GM19193 (cell line): ENCODE measurements around the gene TAF1B.

Experiments used
- POLR2A ChIP-seq: IDR thresholded peaks from 4 replicates; pipeline ENCODE4 v1.6.1; 2011; ENCODE audit not compliant: insufficient read depth, insufficient read length; ENCODE audit errors: extremely low read depth

Gene TAF1B

DNA sequence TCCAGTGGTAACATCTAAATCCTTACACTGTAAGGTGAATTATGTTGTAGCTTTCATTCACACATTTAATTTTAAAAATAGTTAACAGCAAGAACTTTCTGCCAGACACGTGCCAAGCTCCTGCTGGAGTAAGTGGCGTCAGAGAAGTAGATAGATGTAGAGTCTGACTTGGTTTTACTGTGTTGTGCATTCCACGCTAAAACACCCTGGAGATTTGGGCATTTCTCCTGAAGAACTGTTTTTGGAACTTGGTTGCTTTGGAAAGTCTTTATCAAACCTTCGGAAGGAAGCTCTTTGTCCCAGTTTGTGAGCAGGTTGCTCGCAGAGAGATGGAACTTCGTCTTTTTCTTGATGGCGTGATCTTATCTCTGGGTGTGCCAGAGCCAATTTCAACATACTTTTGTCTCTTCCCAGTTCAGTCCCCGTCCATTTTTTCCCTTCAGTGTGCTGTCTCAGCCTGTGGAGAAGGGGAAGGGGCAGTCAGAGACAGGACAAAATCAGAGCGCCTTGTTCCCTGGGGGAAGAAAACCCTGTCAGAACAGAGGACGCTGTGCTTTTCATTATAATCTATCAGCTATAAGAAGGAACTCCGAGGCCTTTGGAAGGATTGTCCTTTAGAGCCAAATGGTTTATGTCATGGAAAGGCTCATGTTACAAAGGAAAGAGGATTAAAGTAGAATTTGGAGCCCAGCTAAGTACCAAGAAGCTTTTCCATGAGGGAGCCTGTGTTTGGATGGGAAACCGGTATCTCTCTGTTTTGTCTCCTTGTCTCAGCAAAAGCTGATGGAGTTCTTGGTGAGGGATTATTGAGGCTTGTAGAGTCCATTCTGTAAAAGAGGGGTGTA is 127.1 kb downstream of the TAF1B start:
- TF ChIP-seq POLR2A: no peak

DNA sequence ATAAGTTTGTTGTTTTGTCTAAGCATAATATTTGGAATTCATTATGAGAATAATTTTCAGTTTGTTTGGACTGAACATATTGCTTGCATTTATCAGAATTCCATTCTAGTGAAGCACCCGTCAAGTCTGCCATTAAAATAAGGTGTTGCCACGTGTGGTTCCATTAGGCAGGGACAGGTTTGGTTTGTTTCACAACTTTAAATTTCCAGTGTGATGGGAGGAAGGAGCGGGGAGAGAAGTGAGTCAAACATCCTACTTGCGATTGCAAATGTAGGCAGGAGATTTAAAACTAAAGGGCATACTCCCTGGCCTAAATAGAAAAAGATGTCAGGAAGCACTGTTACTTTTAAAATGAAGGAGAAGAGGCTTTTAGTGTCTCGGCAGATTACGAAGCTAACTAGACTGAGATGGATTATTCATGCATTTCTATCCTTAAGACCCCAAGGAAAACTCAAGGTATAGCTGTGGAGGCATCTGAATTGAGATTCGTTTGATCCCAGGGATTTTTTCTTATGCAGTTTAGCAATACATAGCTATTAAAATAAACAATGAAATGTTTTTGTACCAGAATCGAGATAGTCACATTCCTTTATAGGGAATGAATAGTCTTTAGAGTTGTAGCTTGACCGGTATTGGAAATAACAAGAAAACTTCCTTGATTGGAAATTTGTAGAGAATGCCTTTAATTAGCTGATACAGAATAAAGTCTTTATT is 128.0 kb downstream of the TAF1B start:
- TF ChIP-seq POLR2A: no peak

DNA sequence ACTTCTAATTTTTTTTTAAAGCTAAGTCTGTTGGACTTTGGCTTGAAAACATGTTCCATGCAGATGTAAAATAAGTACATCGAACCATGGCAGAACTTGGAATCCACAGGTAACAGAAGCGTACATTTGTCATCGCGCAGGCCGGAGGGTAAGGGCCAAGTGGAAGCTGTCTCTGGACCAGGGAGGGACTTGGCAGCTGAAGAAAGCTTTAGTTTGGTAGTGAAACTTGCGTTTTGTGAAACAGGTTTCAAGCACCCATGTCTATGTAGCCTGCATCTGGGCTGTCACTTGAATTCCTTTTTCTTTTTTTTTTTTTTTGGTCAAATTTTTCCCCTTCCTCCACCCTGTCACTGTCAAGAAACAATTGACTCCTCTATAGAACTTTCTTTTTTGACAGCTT is 128.6 kb downstream of the TAF1B start:
- no peak for TF ChIP-seq POLR2A

DNA sequence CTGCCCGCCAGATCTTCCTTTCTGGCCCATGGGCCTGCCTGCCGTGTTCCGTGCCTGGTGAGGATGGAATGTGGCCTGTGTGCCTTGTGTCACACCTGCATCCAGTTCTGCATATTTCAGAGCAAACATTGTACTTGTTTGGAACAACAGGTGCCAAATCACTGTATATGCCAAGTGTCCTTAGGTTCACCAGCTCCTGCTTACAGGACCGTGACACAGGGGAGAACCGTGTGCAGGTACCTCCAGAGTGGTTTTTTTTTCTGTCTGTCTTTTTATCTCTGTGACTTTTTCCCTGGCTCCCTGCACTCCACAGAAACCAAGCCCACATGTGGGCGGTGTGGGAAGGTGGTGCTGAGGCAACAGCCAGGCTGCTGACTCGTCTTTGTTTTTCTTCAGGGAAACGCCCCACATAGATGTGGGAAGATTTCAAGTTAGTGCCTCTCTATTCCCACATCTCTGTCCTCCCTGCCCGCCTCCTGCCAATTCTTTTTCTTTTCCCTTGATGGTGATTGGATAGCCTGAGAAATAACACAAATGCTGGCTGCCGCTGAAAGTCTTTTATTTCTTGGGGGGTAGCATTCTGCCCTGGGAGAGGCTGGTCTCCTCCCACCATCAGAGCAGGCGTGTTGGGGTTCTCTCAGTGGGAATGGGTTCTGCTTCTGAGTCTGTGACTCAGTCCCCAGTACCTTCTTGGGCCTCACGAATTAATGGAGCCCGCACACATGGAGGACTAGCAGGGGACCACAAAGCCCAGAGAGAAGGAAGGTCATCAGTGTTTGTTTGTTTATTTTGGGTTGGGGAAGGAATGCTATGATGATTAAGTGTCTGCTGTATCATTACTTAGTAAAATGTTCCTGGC is 129.6 kb downstream of the TAF1B start:
- TF ChIP-seq POLR2A: no peak

DNA sequence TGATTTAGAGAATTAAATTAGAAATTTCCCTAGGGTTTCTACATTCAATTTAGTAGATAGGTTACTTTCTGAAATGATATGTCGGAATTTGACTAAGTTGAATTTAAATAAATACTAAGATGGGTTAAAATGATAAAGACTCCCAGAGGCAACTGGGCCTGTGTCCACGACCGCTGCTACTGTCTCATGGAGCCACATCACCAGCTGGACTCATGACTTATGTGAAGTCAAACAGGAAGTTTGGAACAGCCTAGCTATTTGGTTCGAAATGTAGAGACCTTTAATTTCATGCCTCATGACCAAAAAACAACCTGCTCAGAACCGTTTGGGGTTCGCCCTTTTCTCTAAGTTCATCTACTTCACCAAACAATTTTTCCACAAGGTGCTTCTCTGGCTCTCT is 130.4 kb downstream of the TAF1B start:
- TF ChIP-seq POLR2A: no peak

DNA sequence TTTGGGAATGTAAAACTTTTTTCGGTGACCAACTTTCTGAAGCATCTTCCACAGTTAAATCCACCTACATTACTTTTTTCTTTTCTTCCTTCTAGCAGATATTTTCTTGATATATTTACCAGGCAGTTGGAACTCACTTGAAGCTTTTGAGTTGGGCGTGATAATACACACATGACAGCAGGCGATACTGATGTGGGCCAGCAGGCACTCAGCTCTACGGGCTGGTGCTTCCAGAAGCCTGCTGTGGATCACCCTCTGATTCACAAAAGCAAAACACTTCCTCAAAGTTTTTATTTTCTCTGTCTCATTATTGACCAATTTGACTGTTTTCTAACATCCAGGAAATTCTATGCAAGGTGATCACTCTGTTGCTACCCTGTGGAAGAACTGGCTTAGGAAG is 131.1 kb downstream of the TAF1B start:
- TF ChIP-seq POLR2A: no peak

DNA sequence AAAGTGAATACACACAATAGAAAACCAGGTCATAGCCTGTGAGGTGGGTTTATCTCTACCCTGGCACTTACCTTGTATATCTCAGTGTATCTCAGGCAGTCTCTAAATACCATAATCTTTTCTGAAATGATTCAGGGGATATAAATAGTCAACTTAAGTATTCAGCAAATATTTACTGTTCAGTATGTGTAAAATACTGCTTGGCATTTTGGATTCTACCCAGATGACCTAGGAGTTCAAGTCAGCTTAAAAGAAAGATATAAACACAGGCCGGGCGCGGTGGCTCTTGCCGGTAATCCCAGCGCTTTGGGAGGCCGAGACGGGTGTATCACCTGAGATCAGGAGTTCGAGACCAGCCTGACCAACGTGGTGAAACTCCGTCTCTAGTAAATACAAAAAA is 132.1 kb downstream of the TAF1B start:
- no peak for TF ChIP-seq POLR2A

DNA sequence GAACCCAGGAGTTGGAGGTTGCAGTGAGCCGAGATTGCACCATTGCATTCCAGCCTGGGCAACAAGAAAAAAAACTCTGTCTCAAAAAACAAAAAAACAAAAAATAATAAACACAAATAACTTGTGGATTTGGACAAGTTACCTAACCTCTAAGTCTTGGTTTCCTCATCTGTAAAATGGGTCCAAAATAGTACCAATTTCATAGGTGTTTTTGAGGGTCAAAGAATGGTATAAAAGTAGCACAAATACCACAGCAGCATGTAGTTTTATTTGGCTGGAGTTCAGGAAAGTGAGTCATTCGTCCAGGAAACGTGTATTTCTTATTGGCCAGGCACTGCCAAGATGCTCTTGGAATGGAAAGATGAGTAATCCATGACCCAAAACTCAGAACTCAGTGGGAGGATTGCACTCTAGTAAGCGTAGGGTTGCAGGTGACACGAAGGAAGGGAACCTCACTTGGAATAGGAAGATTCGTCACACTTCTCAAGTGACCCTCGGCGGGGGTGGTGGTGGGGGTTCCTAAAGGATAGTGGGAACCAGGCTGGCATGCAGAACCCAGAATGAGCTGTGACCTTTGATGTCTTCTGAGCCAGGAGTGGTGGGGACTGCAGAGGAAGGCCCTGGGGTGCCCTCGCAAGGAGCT is 132.7 kb downstream of the TAF1B start:
- no peak for TF ChIP-seq POLR2A

DNA sequence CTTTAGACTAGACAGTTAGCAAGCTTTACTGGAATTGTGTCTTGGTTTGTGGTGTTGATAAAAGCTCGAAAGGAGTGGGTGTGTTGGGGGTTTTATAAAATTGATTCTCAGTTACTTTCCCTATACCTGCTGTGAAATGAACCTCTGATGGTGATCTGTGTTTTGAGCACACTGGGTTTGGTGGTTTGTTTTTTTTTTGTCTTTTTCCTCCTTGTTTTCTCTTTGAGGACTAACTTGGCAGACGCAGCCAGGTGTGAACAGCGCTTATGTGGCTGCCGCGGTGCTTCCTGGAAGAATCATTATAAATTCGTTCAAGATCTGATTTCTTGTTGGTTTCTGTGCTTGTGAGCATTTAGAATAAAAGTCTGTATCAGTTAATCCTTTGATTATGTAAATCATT is 136.7 kb downstream of the TAF1B start:
- no peak for TF ChIP-seq POLR2A

DNA sequence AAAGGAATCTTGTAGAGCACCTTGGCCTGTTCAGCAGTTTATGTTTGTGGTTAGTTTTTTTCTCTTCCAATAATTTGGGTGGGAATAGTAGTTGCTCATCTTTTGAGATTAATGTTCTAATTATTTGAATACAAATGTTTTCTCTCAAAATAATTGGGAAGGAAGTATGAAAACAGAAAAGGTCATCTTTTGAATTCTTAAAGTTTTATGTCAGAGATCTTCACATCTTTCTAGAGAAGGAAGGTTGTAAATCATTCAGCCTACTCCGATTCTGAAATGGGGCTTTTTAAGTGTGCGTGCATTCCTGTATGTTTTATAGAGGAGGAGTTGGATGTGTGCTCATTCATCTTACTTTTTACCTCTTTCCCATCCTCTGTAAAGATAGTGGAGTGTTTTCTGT is 137.2 kb downstream of the TAF1B start:
- TF ChIP-seq POLR2A: no peak

DNA sequence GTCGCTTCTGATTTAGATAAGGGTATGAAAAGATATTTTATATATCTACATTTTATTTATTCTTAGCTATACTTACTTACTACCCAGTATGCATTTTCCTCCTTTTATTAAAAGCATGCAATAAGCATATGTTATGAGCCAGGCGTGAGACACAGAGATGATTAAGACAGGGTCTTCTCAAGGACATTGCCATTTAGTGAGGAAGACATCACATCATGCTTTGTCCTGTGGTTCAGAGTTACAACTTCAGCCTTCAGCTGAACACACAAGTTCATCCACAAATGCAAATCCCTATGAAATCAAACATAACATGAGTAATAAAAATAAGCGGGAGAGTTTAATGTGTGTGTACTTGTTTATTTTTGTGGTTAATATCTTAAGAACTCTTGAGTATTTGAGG is 138.4 kb downstream of the TAF1B start:
- no peak for TF ChIP-seq POLR2A

DNA sequence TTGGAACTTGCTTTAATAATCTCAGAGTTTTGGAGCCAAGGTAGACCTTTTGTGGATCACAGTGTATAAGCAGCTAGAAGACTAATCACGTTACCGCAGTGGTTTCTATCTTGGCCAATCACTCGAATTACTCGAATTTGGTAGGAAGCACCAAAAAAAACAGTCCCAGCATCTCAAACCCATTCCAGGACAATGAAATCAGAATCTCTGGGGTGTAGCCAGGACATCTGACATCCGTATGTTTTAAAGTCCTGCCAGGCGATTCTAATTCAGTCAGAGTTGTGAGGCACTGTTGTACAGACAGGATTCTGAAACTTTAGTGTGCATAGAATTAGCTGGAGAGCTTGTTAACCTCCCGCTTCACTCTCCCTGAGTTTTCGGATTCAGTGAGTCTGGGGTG is 139.0 kb downstream of the TAF1B start:
- no peak for TF ChIP-seq POLR2A

DNA sequence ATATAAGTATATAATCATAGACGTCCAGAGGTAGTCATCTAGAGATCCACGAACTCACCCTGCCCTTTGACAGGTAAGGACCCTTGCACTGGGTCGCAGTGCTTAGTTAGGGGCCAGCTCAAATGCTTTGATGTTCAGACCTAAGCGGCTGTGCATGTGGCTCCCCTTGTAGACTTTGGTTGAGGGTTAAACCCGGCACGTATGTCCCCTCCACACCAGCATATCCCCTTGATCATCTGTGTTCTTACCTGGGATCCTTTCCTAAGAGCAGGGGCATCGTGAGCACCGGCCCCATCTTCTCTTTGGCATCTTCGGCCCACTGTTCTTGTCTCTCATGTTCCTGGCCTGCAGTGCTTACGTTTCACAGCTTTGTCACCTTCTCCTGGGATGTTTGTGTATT is 139.6 kb downstream of the TAF1B start:
- no peak for TF ChIP-seq POLR2A

DNA sequence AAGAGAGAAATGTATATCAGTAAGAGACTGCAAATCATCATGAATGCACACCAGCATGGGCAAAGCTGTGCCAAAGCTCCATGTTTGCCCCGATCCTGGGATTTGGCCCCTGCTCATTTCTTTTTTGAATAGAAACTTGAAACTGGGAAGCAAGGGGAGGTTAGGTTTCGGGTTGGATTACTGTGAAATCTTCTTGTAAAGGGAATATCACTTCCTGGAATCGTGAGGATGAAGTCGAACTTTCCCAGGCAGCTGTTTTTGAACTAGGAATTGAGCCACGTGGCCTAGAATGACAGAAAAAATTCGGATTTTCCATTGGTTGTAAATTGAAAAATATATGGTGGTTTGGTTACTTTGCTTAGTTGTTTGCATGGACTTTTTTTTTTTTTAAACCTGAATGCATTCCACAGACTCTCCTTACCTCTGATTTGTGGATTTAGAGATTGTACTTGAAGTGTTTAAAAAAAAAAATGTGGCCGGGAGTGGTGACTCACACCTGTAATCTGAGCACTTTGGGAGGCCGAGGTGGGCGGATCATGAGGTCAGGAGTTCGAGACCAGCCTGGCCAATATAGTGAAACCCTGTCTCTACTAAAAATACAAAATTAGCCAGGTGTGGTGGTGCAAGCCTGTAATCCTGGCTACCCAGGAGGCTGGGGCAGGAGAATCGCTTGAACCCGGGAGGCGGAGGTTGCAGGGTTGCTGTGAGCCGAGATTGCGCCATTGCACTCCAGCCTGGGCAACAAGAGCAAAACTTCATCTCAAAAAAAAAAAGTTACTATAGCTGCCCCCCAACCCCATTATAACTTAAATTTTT is 140.3 kb downstream of the TAF1B start:
- no peak for TF ChIP-seq POLR2A
